Testis (tissue), 2 donors: ENCODE results near the gene GBA3.

ENCODE experiments used
- POLR2A ChIP-seq: fragments of 450-650 bp; IDR thresholded peaks from one replicate; pipeline ENCODE4 v1.6.1; 2017; ENCODE audit warnings: antibody characterized with exemption, mild to moderate bottlenecking, moderate library complexity
- TF ChIP-seq, protein P1 (sequence below), 3 experiments: fragments of 450-650 bp in 2 of 3; fragments of 200-600 bp in 1 of 3; sonication (generic) in 1 of 3; IDR thresholded peaks; one replicate each; pipeline ENCODE4 v1.5.1; 2016 to 2019; ENCODE audit warnings: antibody characterized with exemption in 3 of 3, mild to moderate bottlenecking in 2 of 3, moderate library complexity in 1 of 3

DNA sequence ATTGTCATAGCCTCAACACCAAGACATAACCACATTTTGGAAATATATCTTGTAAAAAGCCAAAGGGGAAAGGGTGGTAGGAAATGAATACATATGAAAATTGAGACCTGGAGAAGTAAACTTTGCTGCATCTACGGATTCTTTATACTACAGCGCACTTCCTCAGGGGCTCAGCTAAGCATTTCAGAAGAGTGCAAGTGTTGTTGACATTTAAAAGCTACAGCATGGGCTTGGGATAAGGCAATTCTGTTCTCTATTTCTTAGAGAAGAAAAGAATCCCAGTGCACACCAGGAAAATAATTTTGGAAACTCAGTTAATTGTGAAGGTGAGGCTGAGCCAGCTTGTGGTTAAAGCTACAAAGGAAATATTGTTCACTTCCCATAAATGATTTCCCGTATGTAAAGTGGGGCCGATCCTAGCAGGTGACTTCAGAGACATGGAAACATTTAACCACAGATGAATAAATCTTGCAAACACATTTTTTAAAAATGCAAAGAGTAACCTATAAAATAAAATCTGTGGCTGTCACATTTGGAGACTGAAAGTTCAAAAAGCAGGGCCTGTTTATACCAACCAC is 12.6 kb upstream of the GBA3 start:
- TF ChIP-seq, protein P1, sequence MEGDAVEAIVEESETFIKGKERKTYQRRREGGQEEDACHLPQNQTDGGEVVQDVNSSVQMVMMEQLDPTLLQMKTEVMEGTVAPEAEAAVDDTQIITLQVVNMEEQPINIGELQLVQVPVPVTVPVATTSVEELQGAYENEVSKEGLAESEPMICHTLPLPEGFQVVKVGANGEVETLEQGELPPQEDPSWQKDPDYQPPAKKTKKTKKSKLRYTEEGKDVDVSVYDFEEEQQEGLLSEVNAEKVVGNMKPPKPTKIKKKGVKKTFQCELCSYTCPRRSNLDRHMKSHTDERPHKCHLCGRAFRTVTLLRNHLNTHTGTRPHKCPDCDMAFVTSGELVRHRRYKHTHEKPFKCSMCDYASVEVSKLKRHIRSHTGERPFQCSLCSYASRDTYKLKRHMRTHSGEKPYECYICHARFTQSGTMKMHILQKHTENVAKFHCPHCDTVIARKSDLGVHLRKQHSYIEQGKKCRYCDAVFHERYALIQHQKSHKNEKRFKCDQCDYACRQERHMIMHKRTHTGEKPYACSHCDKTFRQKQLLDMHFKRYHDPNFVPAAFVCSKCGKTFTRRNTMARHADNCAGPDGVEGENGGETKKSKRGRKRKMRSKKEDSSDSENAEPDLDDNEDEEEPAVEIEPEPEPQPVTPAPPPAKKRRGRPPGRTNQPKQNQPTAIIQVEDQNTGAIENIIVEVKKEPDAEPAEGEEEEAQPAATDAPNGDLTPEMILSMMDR (IDR thresholded peaks at IDR 0.05): no peak
- no peak for TF ChIP-seq POLR2A
